Subcutaneous abdominal adipose tissue (tissue), 5 donors: Measurements from ENCODE around the gene BRAF.
"Not testable (repeated sequence)": the region's sequence is repeated elsewhere in the genome, so short reads cannot be mapped to it uniquely, and the experiment has no call there.

Source experiments
- H3K27ac ChIP-seq: one replicate; pipeline ENCODE4 v1.7.0; 2013; ENCODE audit warnings: low read depth, mild to moderate bottlenecking, inconsistent platforms, low read length, moderate library complexity
- H3K27me3 ChIP-seq, 5 donors: one replicate each; pipeline ENCODE4 v1.7.0; 2013; ENCODE audit warnings: low read length in 5 of 5, inconsistent platforms in 1 of 5; ENCODE audit not compliant: control insufficient read depth in 5 of 5, insufficient read depth in 4 of 5
- H3K36me3 ChIP-seq, 5 donors: one replicate each; pipeline ENCODE4 v1.7.0; 2013; ENCODE audit warnings: low read length in 5 of 5; ENCODE audit not compliant: control insufficient read depth in 5 of 5, insufficient read depth in 5 of 5
- H3K4me1 ChIP-seq, 5 donors: one replicate each; pipeline ENCODE4 v1.7.0; 2013; ENCODE audit warnings: low read length in 5 of 5, mild to moderate bottlenecking in 3 of 5, moderate library complexity in 1 of 5; ENCODE audit not compliant: control insufficient read depth in 5 of 5, insufficient read depth in 5 of 5
- H3K4me3 ChIP-seq, 5 donors: one replicate each; pipeline ENCODE4 v1.7.0; 2013; ENCODE audit warnings: low read length in 5 of 5, low read depth in 1 of 5
- H3K9ac ChIP-seq, 5 donors: one replicate each; pipeline ENCODE4 v1.7.0; 2013; ENCODE audit warnings: low read length in 5 of 5, mild to moderate bottlenecking in 4 of 5, moderate library complexity in 3 of 5
- H3K9me3 ChIP-seq, 5 donors: one replicate each; pipeline ENCODE4 v1.7.0; 2013; ENCODE audit warnings: low read length in 5 of 5; ENCODE audit not compliant: control insufficient read depth in 5 of 5
- donor health status: healthy.
- donor health status: healthy.
- donor health status: healthy.
- donor health status: healthy.
- donor health status: healthy.

BRAF gene

DNA sequence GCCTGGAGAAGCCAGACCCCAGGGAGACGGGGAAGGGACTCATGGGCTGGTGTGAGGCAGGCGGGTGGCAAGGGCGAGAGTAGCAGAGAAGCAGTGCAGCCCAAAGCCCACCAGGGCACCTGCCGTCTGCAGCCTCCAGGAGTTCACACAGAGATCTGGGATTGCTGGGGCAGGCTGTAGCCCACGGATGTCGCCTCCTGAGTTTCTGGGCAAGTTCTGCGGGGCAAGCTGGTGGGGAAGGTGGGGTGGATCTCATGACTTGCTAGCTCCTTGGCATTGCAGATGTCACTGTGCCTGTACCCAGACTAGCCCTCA is 246.0 kb downstream of the BRAF start:
- H3K9ac ChIP-seq: no peak overlapping the region
- H3K27me3 ChIP-seq: no peaks in the 10 kb centered on the region
- no peak overlapping the region for H3K4me3 ChIP-seq
- H3K4me1 ChIP-seq: peaks cover 0 to 28% (median 20%) of the 10 kb centered on the region in 5 donors
- H3K36me3 ChIP-seq: peaks cover 0 to 51% (median 37%) of the 10 kb centered on the region in 5 donors
- no peak overlapping the region for H3K27ac ChIP-seq
- H3K9me3 ChIP-seq: no peaks in the 10 kb centered on the region

DNA sequence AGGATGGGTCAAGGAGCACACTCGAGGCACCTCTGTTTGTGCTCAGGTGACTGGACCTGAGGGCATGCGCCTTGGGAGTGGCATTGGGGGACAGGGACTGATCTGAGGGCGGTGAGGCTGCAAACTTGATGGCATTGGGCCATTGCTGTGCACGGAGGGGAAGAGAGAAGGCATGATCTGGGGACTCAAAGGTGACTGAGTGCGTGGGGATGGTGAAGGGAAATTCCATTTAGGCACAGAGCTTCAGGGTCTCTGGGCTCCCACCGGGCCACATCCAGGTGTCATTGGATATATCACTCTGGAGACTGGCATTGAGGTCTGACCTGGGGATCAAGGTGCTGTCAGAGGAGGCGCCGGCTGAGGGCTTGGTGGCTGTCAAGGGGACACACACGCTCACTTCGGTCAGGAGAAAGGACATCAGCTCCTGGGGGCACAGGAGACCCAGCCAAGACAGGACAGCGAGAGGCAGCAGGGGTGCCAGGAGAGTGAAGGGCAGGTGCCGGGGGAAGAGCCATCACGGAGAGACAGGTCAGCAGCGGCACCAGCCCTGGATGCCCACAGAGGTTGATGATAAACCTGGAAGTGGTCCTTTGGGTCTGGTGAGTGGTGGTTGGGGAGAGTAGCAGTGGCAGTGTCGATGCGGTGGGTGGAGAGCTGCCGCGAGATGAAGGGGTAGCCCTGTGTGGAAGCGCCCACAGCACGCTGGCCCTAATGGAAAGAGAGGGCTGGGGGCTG is 246.5 kb downstream of the BRAF start:
- H3K9ac ChIP-seq: no peak overlapping the region
- H3K4me3 ChIP-seq: no peak overlapping the region
- H3K27me3 ChIP-seq: no peaks in the 10 kb centered on the region
- H3K27ac ChIP-seq: no peak overlapping the region
- peaks cover 0 to 33% (median 25%) of the 10 kb centered on the region in 5 donors for H3K4me1 ChIP-seq
- H3K9me3 ChIP-seq: no peaks in the 10 kb centered on the region
- H3K36me3 ChIP-seq: peaks cover 0 to 46% (median 33%) of the 10 kb centered on the region in 5 donors

DNA sequence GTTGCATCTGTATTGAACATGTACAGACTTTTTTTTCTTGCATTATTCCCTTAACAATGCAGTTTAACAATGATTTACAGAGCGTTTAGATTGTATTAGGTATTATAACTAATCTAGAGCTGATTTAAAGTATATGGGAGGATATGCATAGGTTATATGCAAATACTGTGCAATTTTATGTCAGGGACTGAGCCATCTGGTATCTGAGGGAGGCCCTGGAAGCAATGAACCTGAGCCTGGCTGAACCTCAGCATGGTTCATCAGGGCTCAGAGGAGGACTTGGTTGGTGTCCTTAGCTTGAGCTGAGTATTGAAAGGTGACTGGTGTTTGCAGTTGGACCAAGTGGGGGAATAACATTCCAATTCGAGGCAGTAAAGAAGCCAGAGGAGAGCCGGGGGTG is 247.2 kb downstream of the BRAF start:
- Histone ChIP-seq H3K36me3 (peaks cover 0 to 43% (median 30%) of the 10 kb centered on the region in 5 donors), H3K9me3 (no peaks in the 10 kb centered on the region), H3K27ac (no peak overlapping the region), H3K27me3 (no peaks in the 10 kb centered on the region), H3K9ac (no peak overlapping the region), H3K4me3 (no peak overlapping the region), H3K4me1 (peaks cover 0 to 37% (median 28%) of the 10 kb centered on the region in 5 donors)

DNA sequence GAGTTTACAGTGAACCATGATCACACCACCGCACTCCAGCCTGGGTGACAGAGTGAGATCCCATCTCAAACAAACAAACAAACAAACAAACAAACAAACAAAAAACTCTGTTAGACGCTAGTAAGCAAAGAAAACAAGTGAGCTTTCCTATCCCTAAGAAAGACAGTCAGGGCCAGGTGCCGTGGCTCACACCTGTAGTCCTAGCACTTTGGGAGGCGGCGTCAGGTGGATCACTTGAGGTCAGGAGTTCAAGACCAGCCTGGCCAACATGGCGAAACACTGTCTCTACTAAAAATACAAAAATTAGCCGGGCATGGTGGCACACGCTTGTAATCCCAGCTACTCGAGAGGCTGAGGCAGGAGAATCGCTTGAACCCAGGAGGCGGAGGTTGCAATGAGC is 247.8 kb downstream of the BRAF start:
- peaks cover 0 to 39% (median 26%) of the 10 kb centered on the region in 5 donors for H3K36me3 ChIP-seq
- not testable (repeated sequence) for H3K9ac ChIP-seq, H3K4me3 ChIP-seq, H3K27ac ChIP-seq, H3K27me3 ChIP-seq, H3K9me3 ChIP-seq
- H3K4me1 ChIP-seq: peaks cover 0 to 42% (median 32%) of the 10 kb centered on the region in 5 donors

DNA sequence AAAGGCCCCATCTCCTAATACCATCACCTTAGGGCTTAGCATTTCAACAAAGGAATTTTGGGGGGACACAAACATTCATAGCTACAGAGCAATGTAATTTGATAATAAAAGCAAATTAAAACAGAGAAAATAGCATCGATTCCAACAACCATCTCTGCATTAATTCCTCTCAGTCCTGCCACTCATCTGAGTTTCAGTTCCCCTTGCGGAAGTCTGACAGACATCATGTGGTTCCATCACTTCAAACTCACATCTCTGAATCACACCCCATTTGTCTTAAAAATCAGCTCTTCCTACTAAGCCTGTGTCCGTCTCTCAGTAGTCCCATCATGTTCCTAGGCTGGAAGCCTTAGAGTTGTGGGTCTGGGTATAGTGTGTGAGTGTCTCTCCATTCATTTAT is 248.4 kb downstream of the BRAF start:
- H3K9ac ChIP-seq: no peak overlapping the region
- peaks cover 0 to 33% (median 23%) of the 10 kb centered on the region in 5 donors for H3K36me3 ChIP-seq
- no peak overlapping the region for H3K4me3 ChIP-seq
- no peaks in the 10 kb centered on the region for H3K9me3 ChIP-seq
- peak overlapping the region; percentile 69 for H3K27ac ChIP-seq
- peaks cover 0 to 44% (median 32%) of the 10 kb centered on the region in 5 donors for H3K4me1 ChIP-seq
- H3K27me3 ChIP-seq: no peaks in the 10 kb centered on the region

DNA sequence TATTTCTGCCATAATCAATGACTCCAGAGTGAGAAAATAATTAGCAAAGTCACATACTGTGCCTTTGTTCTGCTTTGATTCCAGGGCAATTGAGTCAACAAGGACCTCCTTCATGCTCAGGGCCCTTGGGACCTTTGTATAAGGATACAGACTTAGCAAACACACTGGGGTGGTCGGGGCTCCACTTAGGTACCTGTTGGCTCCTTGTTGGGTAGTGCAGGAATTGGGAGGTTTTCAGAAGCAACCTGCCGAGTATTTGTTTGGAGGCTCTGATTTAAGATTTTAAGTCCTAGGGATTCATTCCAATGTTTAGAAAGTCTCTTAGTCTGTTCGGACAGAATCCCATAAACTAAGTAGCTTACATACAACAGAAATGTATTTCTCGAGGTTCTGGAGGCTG is 249.0 kb downstream of the BRAF start:
- peak overlapping the region in 1 of 5 donors; percentile 31 for H3K9ac ChIP-seq

DNA sequence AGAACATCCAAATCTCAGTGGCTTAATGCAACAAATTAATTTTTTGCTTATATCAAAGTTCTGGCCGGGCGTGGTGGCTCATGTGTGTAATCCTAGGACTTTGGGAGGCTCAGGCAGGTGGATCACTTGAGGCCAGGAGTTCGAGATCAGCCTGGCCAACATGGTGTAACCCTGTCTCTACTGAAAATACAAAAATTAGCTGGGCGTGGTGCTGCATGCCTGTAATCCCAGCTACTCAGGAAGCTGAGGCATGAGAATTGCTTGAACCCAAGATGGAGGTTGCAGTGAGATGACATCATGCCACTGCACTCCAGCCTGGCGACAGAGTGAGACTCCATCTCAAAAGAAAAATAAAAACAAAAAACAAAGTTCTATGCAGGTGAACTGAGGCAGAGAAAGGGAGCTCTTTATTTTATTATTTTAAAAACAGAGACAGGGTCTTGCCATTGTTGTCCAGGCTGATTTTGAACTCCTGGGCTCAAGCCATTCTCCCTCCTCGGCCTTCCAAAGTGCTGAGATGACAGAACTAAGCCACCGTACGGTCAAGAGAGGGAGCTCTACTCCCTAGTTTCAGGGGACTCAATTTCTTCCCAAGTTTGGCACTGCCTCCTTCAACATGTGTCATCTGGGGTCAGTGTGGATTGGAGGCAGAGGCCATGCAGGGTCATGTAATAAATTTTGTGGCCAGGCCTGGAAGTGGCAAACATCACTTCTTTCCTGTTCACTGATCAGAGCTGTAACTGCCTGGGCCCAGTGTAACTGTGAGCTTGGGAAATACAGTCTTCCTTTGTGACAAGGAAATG is 249.6 kb downstream of the BRAF start:
- H3K4me1 ChIP-seq: peaks cover 0 to 44% (median 32%) of the 10 kb centered on the region in 5 donors
- no peaks in the 10 kb centered on the region for H3K27me3 ChIP-seq
- peak overlapping the region; percentile 69 for H3K27ac ChIP-seq
- H3K36me3 ChIP-seq: peaks cover 0 to 22% (median 13%) of the 10 kb centered on the region in 5 donors
- peak overlapping the region in 1 of 5 donors; percentile 31 for H3K9ac ChIP-seq
- no peak overlapping the region for H3K4me3 ChIP-seq
- H3K9me3 ChIP-seq: no peaks in the 10 kb centered on the region

More for the DNA sequence above, 249.0 kb downstream of the BRAF start:
- peaks cover 0 to 44% (median 32%) of the 10 kb centered on the region in 5 donors for H3K4me1 ChIP-seq
- peaks cover 0 to 29% (median 19%) of the 10 kb centered on the region in 5 donors for H3K36me3 ChIP-seq
- peak overlapping the region; percentile 69 for H3K27ac ChIP-seq
- no peaks in the 10 kb centered on the region for H3K9me3 ChIP-seq
- no peaks in the 10 kb centered on the region for H3K27me3 ChIP-seq
- H3K4me3 ChIP-seq: no peak overlapping the region

DNA sequence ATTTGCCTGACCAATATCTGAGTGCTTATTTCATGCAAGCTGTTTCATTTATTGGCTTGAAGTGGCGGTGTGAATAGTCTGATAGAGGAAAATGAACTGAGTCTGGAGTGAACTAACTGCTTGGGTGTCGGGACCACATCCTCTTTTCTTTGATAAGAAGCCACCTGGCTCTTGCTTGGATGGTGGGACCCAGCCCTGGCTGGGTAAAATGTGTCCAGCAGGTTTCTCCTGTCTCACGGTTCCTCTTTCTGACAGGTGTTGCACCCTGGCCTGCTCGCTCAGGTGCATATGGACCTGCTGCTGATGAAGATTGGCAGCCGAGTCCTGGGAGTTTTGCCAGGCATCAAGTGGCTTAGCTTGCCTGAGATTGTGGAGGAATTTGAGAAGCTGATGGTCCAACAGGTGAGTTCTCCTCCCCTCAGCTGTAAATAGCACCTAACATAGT is 250.4 kb downstream of the BRAF start:
- Histone ChIP-seq H3K27me3 (no peaks in the 10 kb centered on the region), H3K9ac (peak overlapping the region in 1 of 5 donors; percentile 82), H3K4me1 (peaks cover 0 to 44% (median 32%) of the 10 kb centered on the region in 5 donors), H3K27ac (peak overlapping the region; percentile 69), H3K4me3 (no peak overlapping the region), H3K9me3 (no peaks in the 10 kb centered on the region), H3K36me3 (peaks cover 0 to 17% (median 11%) of the 10 kb centered on the region in 5 donors)

DNA sequence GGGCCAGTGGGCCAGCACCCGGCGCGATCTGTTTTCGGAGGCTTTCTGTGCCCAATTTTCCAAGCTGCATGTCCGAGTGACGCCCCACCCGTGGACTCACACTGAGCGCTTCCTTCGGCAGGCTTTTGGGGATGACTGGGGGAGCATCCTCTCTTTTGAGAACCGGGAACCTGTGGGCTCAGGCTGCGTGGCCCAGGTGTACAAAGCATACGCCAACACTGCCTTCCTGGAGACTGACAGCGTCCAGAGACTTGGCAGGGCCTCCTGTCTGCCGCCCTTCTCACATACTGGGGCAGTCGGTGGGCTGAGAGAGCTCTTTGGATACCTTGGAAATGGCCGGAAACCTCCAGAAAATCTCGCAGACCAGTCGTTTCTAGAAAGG is 251.0 kb downstream of the BRAF start:
- Histone ChIP-seq H3K27ac (peak overlapping the region; percentile 69), H3K9ac (peak overlapping the region in 4 of 5 donors; percentile 56 to 85 (median 82)), H3K4me3 (peak overlapping the region; percentile 54 to 87 (median 82)), H3K27me3 (no peaks in the 10 kb centered on the region), H3K9me3 (no peaks in the 10 kb centered on the region), H3K36me3 (peaks cover 0 to 11% (median 5%) of the 10 kb centered on the region in 5 donors), H3K4me1 (peaks cover 0 to 44% (median 32%) of the 10 kb centered on the region in 5 donors)
